Thoracic aorta (tissue), 2 donors: ENCODE results near the gene RPL35. TPM values are rescaled to one million over a fixed set of nuclear protein-coding genes. Genes with fewer than 3 reads are reported as not detected.

ENCODE experiments used
- ATAC-seq: fragments of 150-250 bp; one replicate; pipeline ENCODE4 v1.8.0; 2017; ENCODE audit warnings: low read depth; ENCODE audit not compliant: insufficient number of reproducible peaks, low FRiP score
- DNase-seq: peaks from one replicate; pipeline ENCODE4 v3.0.0-alpha.2; 2020; ENCODE audit warnings: low spot score
- H3K27ac ChIP-seq, 2 donors: fragments of 200-600 bp; sonication (generic); 1 replicate in 1 of 2; 2 replicates in 1 of 2; pipeline ENCODE4 v1.5.1; 2016; ENCODE audit warnings: mild to moderate bottlenecking in 2 of 2, moderate library complexity in 2 of 2
- H3K27me3 ChIP-seq: fragments of 200-600 bp; sonication (generic); replicated peaks from 2 replicates; pipeline ENCODE4 v1.6.0; 2016; ENCODE audit warnings: mild to moderate bottlenecking; ENCODE audit not compliant: insufficient read depth
- H3K36me3 ChIP-seq: fragments of 200-600 bp; sonication (generic); one replicate; pipeline ENCODE4 v1.5.1; 2016
- H3K4me1 ChIP-seq, 2 donors: fragments of 200-600 bp; sonication (generic); 1 replicate in 1 of 2; 2 replicates in 1 of 2; pipeline versions ENCODE4 v1.5.1 to v1.6.0; 2016; ENCODE audit warnings: low read depth in 2 of 2, mild to moderate bottlenecking in 1 of 2; ENCODE audit not compliant: control insufficient read depth in 1 of 2
- H3K4me3 ChIP-seq: fragments of 200-600 bp; sonication (generic); 2 replicates; pipeline ENCODE4 v1.5.1; 2016; ENCODE audit warnings: mild to moderate bottlenecking
- H3K9me3 ChIP-seq: fragments of 200-600 bp; sonication (generic); 2 replicates; pipeline ENCODE4 v1.5.1; 2016
- total RNA-seq, 2 donors: library from RNA; depleted of rRNA; stranded (reverse); fragments of >200 nt; gene quantifications; one replicate each; pipeline versions ENCODE4 v1.1.0 to v1.2.3, GENCODE V29; 2016
- TF ChIP-seq, protein P1 (sequence below): fragments of 200-600 bp; sonication (generic); IDR thresholded peaks from one replicate; pipeline ENCODE4 v1.5.1; 2019; ENCODE audit warnings: antibody characterized with exemption

The RPL35 gene
- total RNA-seq, 2 donors from 2014 or later, result 1,079 to 1,187 TPM

GRCh38 chr9:124828489-124829333 lies 33.0 kb downstream of the RPL35 start:
- Histone ChIP-seq H3K9me3 (peaks cover 3% of the 10 kb centered on the region), H3K4me1 (no peaks in the 10 kb centered on the region), H3K4me3 (no peak overlapping the region), H3K27me3 (no peaks in the 10 kb centered on the region), H3K36me3 (no peaks in the 10 kb centered on the region), H3K27ac (no peak overlapping the region)
- DNase-seq (no peak), ATAC-seq (no peak)
- TF ChIP-seq, protein P1, sequence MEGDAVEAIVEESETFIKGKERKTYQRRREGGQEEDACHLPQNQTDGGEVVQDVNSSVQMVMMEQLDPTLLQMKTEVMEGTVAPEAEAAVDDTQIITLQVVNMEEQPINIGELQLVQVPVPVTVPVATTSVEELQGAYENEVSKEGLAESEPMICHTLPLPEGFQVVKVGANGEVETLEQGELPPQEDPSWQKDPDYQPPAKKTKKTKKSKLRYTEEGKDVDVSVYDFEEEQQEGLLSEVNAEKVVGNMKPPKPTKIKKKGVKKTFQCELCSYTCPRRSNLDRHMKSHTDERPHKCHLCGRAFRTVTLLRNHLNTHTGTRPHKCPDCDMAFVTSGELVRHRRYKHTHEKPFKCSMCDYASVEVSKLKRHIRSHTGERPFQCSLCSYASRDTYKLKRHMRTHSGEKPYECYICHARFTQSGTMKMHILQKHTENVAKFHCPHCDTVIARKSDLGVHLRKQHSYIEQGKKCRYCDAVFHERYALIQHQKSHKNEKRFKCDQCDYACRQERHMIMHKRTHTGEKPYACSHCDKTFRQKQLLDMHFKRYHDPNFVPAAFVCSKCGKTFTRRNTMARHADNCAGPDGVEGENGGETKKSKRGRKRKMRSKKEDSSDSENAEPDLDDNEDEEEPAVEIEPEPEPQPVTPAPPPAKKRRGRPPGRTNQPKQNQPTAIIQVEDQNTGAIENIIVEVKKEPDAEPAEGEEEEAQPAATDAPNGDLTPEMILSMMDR, result no peak

DNA sequence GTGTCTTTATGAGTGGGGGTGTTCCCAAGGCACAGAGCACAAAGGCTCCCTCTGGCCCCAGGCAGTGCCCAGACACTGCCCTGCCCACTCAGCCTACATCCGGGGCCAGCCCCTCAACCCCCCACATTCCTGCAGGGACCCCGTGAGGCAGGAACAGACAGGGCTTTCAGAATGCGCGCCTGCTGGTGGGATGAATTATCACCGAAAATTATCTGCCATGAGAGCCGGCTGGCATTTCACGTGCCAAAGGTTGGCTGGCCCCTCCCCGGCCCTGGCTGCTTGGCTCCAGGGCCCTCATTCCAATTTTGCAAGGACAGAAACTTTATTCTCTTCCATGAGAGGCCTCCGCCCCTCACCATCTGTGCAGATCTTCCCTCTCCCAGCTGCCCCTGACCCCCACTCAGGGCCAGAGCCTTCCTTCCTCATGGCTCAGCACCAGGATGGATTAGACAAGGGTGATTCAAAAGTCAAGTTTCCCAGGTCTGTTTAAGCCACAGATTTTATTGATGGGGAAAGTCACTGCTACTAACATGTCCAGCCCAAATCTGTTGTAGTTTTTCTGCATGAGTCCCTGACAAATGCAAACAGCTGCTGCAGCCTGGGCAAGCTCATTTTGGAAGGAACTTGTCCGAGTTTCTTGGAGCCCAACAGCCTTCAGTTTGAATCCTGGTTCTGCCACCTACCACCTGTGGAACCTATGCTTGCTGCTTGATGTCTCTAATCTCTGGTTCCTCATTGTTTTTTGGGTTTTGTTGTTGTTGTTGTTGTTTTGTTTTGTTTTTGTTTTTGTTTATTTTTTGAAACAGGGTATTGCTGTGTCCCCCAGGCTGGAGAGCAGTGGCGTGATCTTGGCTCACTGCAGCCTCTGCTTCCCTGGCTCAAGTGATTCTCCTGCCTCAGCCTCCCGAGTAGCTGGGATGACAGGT lies 40.8 kb downstream of the RPL35 start:
- Histone ChIP-seq H3K36me3 (no peaks in the 10 kb centered on the region), H3K4me1 (no peaks in the 10 kb centered on the region), H3K9me3 (peaks cover 3% of the 10 kb centered on the region), H3K4me3 (no peak overlapping the region), H3K27ac (no peak overlapping the region), H3K27me3 (no peaks in the 10 kb centered on the region)
- ATAC-seq (no peak), DNase-seq (no peak)
- TF ChIP-seq, protein P1, result no peak

DNA sequence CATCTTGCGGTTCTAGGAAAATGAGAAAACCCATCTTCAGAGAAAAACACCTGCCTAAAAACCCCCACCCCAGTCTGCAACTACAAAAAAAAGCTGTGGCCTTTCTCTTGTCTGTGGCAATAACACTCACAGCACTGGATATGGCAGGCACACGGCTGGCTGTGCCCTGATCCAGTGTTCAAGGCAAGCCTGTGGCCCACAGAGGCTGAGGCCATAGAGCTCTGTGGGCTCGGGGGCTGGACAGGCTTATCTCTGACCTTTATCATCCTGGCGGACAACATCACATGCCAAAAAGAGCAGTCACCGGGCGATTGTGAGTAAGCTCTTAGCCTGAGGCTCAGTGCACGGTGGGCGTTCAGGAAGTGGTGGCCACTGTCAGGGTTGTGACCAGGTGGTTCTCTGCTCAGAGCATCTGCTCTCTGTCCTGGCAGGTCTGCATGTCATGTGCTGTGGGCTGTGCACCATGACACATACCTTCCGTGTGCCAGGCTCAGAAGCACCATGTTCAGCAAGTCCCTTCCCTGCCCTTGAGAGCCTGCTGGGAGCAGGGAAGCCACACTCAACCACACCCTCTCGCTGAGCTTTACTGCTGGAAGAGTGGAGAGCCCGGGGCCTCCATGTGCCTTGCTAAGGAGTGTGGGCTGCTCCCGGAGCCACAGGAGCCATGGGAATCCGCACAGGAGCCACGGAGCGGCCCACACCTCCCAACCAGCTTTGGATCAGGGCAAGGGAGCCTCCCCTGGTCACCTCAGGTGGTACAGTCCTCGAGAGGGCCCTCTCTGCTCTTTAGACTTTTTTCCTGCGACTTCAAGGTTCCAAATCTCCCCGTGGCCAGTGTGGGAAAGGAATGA lies 43.1 kb downstream of the RPL35 start:
- Histone ChIP-seq H3K4me3 (no peak overlapping the region), H3K9me3 (no peaks in the 10 kb centered on the region), H3K36me3 (no peaks in the 10 kb centered on the region), H3K4me1 (no peaks in the 10 kb centered on the region), H3K27ac (no peak overlapping the region), H3K27me3 (no peaks in the 10 kb centered on the region)
- TF ChIP-seq, protein P1, result no peak
- DNase-seq (no peak), ATAC-seq (no peak)

- no peaks in the 10 kb centered on the region for H3K9me3 ChIP-seq
- no peaks in the 10 kb centered on the region for H3K27me3 ChIP-seq
- no peaks in the 10 kb centered on the region for H3K36me3 ChIP-seq
- TF ChIP-seq, protein P1, result no peak
- no peak overlapping the region for H3K27ac ChIP-seq
- DNase-seq (no peak), ATAC-seq (no peak)
- H3K4me3 ChIP-seq, result no peak overlapping the region
- H3K4me1 ChIP-seq, result no peaks in the 10 kb centered on the region
Measured at GRCh38 chr9:124815601-124816000, 46.2 kb downstream of the RPL35 start.
